ENCODE results near the gene LCA5L. TPM values are rescaled to one million over a fixed set of nuclear protein-coding genes. Genes with fewer than 3 reads are reported as not detected.
"Not testable (repeated sequence)": the region's sequence is repeated elsewhere in the genome, so short reads cannot be mapped to it uniquely, and the experiment has no call there.

Gene LCA5L
- total RNA-seq, 1 experiment from 2014 or later, result 1.5 TPM

DNA sequence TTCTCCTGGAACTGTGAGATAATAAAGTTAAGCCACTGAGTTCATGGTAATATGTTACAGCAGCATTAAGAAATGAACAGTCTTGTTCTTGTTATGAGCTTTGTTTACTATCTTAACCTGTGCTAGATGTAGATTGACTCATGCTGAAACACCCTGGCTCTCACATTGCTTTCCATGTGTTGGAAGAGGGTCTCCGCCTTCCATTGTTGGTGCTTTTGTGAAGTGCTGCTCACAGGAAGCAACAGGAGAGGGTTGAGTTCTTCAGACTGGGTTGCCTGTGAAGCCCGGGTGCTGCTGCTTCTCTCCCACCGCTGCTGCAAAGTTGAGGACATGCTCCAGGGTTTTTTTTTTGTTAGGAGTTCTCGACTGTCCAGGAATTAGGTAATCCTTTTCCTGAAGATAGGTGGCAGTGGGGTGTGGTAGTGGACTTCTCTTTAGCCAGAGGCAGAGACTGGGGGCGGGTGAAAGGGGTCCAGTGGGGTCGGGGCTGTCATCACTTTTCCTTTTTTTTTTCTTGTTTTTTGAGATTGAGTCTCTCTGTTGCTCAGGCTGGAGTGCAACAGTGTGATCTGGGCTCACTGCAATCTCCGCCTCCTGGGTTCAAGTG, 68.0 kb downstream of the LCA5L start:
- in situ Hi-C loops (cut with HindIII; ENCODE audit: low pct_unique_long_range_greater_than_20kb, low sequenced_read_pairs), result no loop called here
- no peak for DNase-seq (ENCODE audit: low read depth, low spot score)

- DNase-seq (ENCODE audit: low read depth, low spot score), result no peak
- in situ Hi-C loops (cut with HindIII; ENCODE audit: low pct_unique_long_range_greater_than_20kb, low sequenced_read_pairs), result no loop called here
These were observed 70.1 kb downstream of the LCA5L start for GRCh38 chr21:39375446-39375845.

- in situ Hi-C loops (cut with HindIII; ENCODE audit: low pct_unique_long_range_greater_than_20kb, low sequenced_read_pairs), result no loop called here
- no peak for DNase-seq (ENCODE audit: low read depth, low spot score)
These were observed 71.5 kb downstream of the LCA5L start for GRCh38 chr21:39374046-39374445.

DNA sequence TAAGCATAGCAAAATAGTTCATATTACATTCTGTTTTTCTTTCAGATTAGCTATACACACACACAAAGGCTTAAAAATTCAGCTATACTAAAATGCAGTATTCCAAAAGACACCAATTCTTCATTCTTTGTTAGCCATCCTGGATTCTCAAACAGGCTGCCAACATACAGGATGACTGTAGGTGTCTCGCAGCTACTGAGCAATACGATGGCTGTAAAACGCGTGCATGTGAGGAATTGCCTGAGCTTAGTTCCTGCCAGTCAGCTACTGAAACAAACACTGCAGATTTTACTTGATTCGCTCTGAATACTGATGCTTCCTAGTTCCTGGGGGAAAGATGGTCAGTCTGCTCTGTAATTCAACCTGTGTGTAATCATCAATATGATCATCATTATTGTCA, 71.9 kb downstream of the LCA5L start:
- DNase-seq (ENCODE audit: low read depth, low spot score), result peak; percentile 59

DNA sequence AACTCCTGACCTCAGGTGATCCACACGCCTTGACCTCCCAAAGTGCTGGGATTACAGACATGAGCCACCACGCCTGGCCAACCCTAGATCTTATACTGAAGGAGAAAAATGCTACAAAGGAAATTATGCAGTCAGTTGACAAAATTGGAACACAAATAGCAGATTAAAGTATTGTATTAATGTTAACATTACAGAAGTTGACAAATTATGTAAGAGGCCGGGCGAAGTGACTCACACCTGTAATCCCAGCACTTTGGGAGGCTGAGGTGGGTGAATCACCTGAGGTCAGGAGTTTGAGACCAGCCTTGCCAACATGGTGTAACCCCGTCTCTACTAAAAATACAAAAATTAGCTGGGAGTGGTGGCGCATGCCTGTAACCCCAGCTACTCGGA, 75.7 kb downstream of the LCA5L start:
- in situ Hi-C loops (cut with HindIII; ENCODE audit: low pct_unique_long_range_greater_than_20kb, low sequenced_read_pairs); DNase-seq (ENCODE audit: low read depth, low spot score): not testable (repeated sequence)

More for the DNA sequence above, 71.9 kb downstream of the LCA5L start:
- in situ Hi-C loops (cut with HindIII; ENCODE audit: low pct_unique_long_range_greater_than_20kb, low sequenced_read_pairs), result no loop called here

DNA sequence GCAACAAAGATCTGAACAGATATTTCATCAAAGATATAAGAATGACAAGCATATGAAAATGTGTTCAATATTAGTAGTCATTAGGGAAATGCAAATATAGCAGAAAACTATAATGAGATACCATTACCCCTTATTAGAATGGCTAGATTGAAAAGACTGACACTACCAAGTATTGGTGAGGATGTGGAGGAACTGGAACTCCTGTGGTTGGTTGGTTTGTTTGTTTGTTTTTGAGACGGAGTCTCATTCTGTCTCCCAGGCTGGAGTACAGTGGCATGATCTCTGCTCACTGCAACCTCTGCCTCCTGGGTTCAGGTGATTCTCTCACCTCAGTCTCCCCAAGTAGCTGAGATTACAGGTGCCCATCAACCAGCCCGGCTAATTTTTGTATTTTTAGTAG, 77.8 kb downstream of the LCA5L start:
- in situ Hi-C loops (cut with HindIII; ENCODE audit: low pct_unique_long_range_greater_than_20kb, low sequenced_read_pairs), result no loop called here
- no peak for DNase-seq (ENCODE audit: low read depth, low spot score)

DNA sequence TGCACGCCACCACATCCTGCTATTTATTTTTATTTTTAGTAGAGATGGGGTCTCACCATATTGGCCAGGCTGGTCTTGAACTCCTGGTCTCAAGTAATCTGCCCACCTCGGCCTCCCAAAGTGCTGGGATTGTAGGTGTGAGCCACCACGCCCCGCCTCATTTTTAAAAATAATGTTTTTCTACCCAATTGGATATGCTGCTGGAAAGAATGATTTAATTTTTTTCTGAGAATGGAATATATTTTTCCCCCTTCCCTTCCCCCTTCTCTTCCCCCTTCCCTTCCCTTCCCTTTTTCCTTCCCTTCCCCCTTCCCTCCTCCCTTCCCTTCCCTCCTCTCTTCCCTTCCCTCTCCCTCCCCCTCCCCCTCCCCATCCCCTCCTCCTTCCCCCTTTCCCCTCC, 79.0 kb downstream of the LCA5L start:
- DNase-seq (ENCODE audit: low read depth, low spot score), result no peak
- in situ Hi-C loops (cut with HindIII; ENCODE audit: low pct_unique_long_range_greater_than_20kb, low sequenced_read_pairs), result no loop called here

- DNase-seq (ENCODE audit: low read depth, low spot score), result no peak
These were observed 80.6 kb downstream of the LCA5L start for GRCh38 chr21:39364949-39365348.

DNA sequence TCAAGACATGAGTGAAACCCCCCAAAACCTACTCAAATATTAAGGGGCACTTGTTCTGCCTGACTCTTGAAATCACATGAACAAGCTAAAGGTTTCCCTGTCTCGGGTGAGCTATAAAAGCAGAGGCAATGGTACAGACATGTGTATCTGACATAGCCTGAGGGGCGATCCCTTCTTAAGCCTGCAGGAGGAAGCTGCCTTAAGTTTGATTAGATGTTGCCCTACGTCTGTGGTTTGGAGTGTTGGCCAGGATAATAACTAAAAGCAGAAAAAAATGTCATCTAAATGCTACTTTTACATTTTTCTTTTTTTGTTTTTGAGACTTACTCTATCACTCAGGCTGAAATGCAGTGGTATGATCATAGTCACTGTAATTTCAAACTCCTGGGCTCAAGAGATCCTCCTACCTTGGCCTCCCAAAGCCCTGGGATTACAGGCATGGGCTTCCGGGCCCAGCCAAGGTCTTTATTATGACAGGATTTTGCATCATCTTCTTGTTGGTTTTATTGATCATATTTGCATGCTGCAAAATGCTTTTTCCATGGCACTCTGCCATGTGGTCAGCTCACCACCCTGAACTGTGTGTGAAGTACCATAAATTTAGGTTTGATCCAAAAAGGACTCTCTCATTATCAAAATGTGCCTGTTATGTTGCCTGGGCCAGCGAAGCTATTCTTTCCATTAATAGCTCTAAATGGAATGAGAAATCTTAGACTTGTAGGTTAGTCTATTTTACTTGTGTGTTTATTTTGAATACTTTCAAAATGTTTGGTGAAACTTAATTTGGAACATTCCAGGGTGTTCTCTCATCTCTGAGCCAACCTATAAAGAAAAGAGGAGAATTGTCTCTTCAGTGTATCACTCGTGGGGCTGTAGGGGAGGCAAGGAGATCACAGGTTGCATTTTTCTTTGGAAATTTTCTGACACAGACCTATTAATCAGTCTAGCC, 81.7 kb downstream of the LCA5L start:
- in situ Hi-C loops (cut with HindIII; ENCODE audit: low pct_unique_long_range_greater_than_20kb, low sequenced_read_pairs), result no loop called here
- DNase-seq (ENCODE audit: low read depth, low spot score), result peak; percentile 5

More at GRCh38 chr21:39364949-39365348, 80.6 kb downstream of the LCA5L start:
- in situ Hi-C loops (cut with HindIII; ENCODE audit: low pct_unique_long_range_greater_than_20kb, low sequenced_read_pairs), result no loop called here

DNA sequence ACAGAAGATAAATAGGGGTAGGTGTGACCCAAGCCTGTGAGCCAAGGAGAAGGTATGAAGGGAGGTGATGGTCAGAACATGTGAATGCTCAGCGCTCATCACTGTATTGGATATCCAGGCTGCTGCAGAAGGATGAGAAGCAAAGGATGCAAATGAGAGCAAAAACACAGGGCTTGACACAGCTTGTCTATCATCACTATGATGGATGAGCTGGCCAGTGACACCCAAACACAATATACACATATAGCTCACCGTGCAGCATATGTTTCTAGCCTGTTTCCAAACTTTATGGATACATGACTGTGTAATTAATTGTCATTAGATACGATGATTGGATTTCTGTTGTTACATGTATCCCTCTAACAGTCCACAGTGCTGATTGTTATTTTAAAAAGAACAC, 82.8 kb downstream of the LCA5L start:
- DNase-seq (ENCODE audit: low read depth, low spot score), result no peak
- in situ Hi-C loops (cut with HindIII; ENCODE audit: low pct_unique_long_range_greater_than_20kb, low sequenced_read_pairs), result no loop called here

- in situ Hi-C loops (cut with HindIII; ENCODE audit: low pct_unique_long_range_greater_than_20kb, low sequenced_read_pairs), result no loop called here
- no peak for DNase-seq (ENCODE audit: low read depth, low spot score)
These were observed 86.2 kb downstream of the LCA5L start for GRCh38 chr21:39359382-39359781.

Small RNA genes within 50 kb of the gene (small RNA-seq; reads per million reads assigned to genes)
- 0 to 0.05 reads per million in 2 experiments for gene MIR6508

Other genes starting within 250 kb of the LCA5L start
- 25.8 and 29.5 TPM in 2 replicates for gene BRWD1, start 132.1 kb downstream of the LCA5L start, total RNA-seq (2014; rRNA removed; shearing (Covaris generic))
- 209 and 222 TPM in 2 replicates for gene HMGN1, start 96.7 kb downstream of the LCA5L start, total RNA-seq (2014; rRNA removed; shearing (Covaris generic))
- gene SH3BGR, start 6.2 kb upstream of the LCA5L start, total RNA-seq (2014; rRNA removed; shearing (Covaris generic)), result 1.1 and 4.1 TPM in 2 replicates
- gene B3GALT5, start 167.2 kb upstream of the LCA5L start, total RNA-seq (2014; rRNA removed; shearing (Covaris generic)), result not detected in 2 replicates